B cell (primary cell): ENCODE measurements around the gene PLEKHS1. TPM values are rescaled to one million over a fixed set of nuclear protein-coding genes. Genes with fewer than 3 reads are reported as not detected.

Experiments used
- ATAC-seq: fragments of 200-7000 bp; cut with Tn5 transposase; one replicate; pipeline ENCODE4 v1.10.0; 2021; ENCODE audit warnings: low read depth, mild to moderate bottlenecking, moderate number of reproducible peaks, moderate library complexity
- CTCF ChIA-PET: fragments of 350-600 bp; sonication (Branson Sonifier 250); formaldehyde crosslinking; loops from one replicate; lab custom pipeline; 2021; ENCODE audit warnings: antibody characterized with exemption, inconsistent platforms; lab: Charles Lee
- POLR2A ChIA-PET: fragments of 350-600 bp; sonication (Branson Sonifier 250); formaldehyde crosslinking; loops from one replicate; lab custom pipeline; 2021; ENCODE audit warnings: antibody characterized with exemption; lab: Charles Lee
- DNase-seq: peaks from one replicate; pipeline ENCODE4 v3.0.0; 2013
- H2AFZ ChIP-seq: 2 replicates; pipeline ENCODE4 v1.6.1; 2012; ENCODE audit warnings: mild to moderate bottlenecking, low read depth, low read length; ENCODE audit not compliant: insufficient read depth, poor library complexity, severe bottlenecking
- H3K27ac ChIP-seq, 2 donors: 1 replicate in 1 of 2; 2 replicates in 1 of 2; pipeline ENCODE4 v1.5.1; 2012 to 2013; ENCODE audit warnings: low read length in 2 of 2, mild to moderate bottlenecking in 2 of 2, moderate library complexity in 1 of 2
- H3K27me3 ChIP-seq, 4 experiments: fragments of 200-600 bp in 1 of 4; sonication (generic) in 1 of 4; replicated peaks in 1 of 4; 1 replicate in 2 of 4; 2 replicates in 2 of 4; pipeline versions ENCODE4 v1.6.1 to v1.7.0; 2013 to 2016; ENCODE audit warnings: low read length in 3 of 4, mild to moderate bottlenecking in 2 of 4, mixed read lengths in 1 of 4, moderate library complexity in 1 of 4; ENCODE audit not compliant: insufficient read depth in 4 of 4, control insufficient read depth in 3 of 4; ENCODE audit errors: control extremely low read depth in 1 of 4
- H3K36me3 ChIP-seq, 2 experiments: replicated peaks in 1 of 2; 1 replicate in 1 of 2; 2 replicates in 1 of 2; pipeline versions ENCODE4 v1.6.1 to v1.7.1; 2013; ENCODE audit warnings: low read length in 1 of 2; ENCODE audit not compliant: insufficient read depth in 2 of 2, control insufficient read depth in 1 of 2; ENCODE audit errors: control extremely low read depth in 1 of 2, extremely low read depth in 1 of 2
- H3K4me1 ChIP-seq, 2 donors: fragments of 200-600 bp in 1 of 2; sonication (generic) in 1 of 2; 1 replicate in 1 of 2; 2 replicates in 1 of 2; pipeline versions ENCODE4 v1.5.1 to v1.6.1; 2013 to 2017; ENCODE audit warnings: low read length in 2 of 2; ENCODE audit not compliant: control insufficient read depth in 2 of 2, insufficient read depth in 2 of 2
- H3K4me2 ChIP-seq: replicated peaks from 2 replicates; pipeline ENCODE3; 2012; ENCODE audit warnings: mild to moderate bottlenecking, low read depth, low read length; ENCODE audit not compliant: poor library complexity, severe bottlenecking
- H3K4me3 ChIP-seq, 5 experiments: fragments of 200-600 bp in 1 of 5; sonication (generic) in 1 of 5; 1 replicate in 3 of 5; 2 replicates in 2 of 5; pipeline versions ENCODE4 v1.5.1 to v1.7.0; 2011 to 2016; ENCODE audit warnings: low read length in 4 of 5, mild to moderate bottlenecking in 4 of 5, low read depth in 2 of 5, control low read depth in 1 of 5, moderate library complexity in 1 of 5; ENCODE audit not compliant: insufficient read depth in 1 of 5; ENCODE audit errors: control extremely low read depth in 1 of 5, extremely low read depth in 1 of 5
- H3K79me2 ChIP-seq: fragments of 200-600 bp; sonication (generic); one replicate; pipeline ENCODE4 v1.6.0; 2016; ENCODE audit warnings: low read length; ENCODE audit not compliant: control insufficient read depth, insufficient read depth
- H3K9ac ChIP-seq: fragments of 200-600 bp; sonication (generic); 2 replicates; pipeline ENCODE4 v1.6.1; 2017; ENCODE audit warnings: mild to moderate bottlenecking, low read length, moderate library complexity
- H3K9me3 ChIP-seq, 3 donors: one replicate each; pipeline versions ENCODE4 v1.6.1 to v1.7.1; 2013; ENCODE audit warnings: low read length in 2 of 3; ENCODE audit not compliant: control insufficient read depth in 2 of 3, insufficient read depth in 1 of 3; ENCODE audit errors: control extremely low read depth in 1 of 3
- H4K20me1 ChIP-seq: 2 replicates; pipeline ENCODE4 v1.6.0; 2012; ENCODE audit warnings: mild to moderate bottlenecking, low read length; ENCODE audit not compliant: insufficient read depth, control insufficient read depth, poor library complexity, severe bottlenecking
- H3K27ac Mint-ChIP-seq: one replicate; pipeline ENCODE4 v1.8.0; 2021; ENCODE audit warnings: mixed read lengths
- H3K27me3 Mint-ChIP-seq: one replicate; pipeline ENCODE4 v1.8.0; 2021; ENCODE audit warnings: mixed read lengths
- H3K4me1 Mint-ChIP-seq: one replicate; pipeline ENCODE4 v1.8.0; 2021; ENCODE audit warnings: mixed read lengths
- H3K4me3 Mint-ChIP-seq: one replicate; pipeline ENCODE4 v1.8.0; 2021; ENCODE audit warnings: mixed read lengths
- H3K9me3 Mint-ChIP-seq: one replicate; pipeline ENCODE4 v1.8.0; 2022; ENCODE audit warnings: mixed read lengths; ENCODE audit not compliant: insufficient read depth
- EZH2 ChIP-seq: IDR thresholded peaks from 2 replicates; pipeline ENCODE4 v1.6.1; 2012; ENCODE audit warnings: borderline replicate concordance, low read depth, mild to moderate bottlenecking, moderate library complexity, low read length; ENCODE audit not compliant: insufficient read depth, poor library complexity, severe bottlenecking
- WGBS: methylation state at CpG from one replicate; pipeline ENCODE4 v1.1.5; 2013; ENCODE audit warnings: missing lambda C conversion rate; ENCODE audit not compliant: insufficient coverage; 5-methylcytosine and 5-hydroxymethylcytosine counted together
- intact Hi-C: fragments of 100-400 bp; cut with micrococcal nuclease; formaldehyde crosslinking; loops from one replicate; pipeline ENCODE4 v1.10.0; 2022
- polyA plus RNA-seq: library from polyadenylated mRNA; depleted of rRNA; stranded (reverse); fragments of >200 nt; gene quantifications from 2 replicates; pipeline ENCODE4 v1.2.3, GENCODE V29; 2012
- total RNA-seq, 2 donors: library from RNA; stranded (reverse); fragments of 120-200 nt in 1 of 2; gene quantifications; 1 replicate in 1 of 2; 2 replicates in 1 of 2; pipeline versions ENCODE4 v1.2.3 to v1.2.4, GENCODE V29; 2013 to 2022
- TF ChIP-seq, protein P1 (sequence below): fragments of 200-600 bp; IDR thresholded peaks from one replicate; pipeline ENCODE4 v1.8.0; 2022; ENCODE audit warnings: antibody characterized with exemption, mild to moderate bottlenecking

Gene PLEKHS1
- total and polyA plus RNA-seq, 2 donors (not counting 1 experiment from before 2014, with no cell fraction given): 0.09 TPM; not detected in 1

- Histone ChIP-seq H4K20me1 (no peaks in the 10 kb centered on the region), H3K27ac (no peak overlapping the region), H2AFZ (peak overlapping the region; percentile 32), H3K27me3 (peaks cover 0 to 3% (median 0%) of the 10 kb centered on the region in 4 experiments), H3K9ac (no peak overlapping the region), H3K36me3 (no peaks in the 10 kb centered on the region), H3K9me3 (no peaks in the 10 kb centered on the region), H3K4me3 (no peak overlapping the region), H3K4me2 (no peak overlapping the region), H3K4me1 (peaks cover 3 to 5% of the 10 kb centered on the region in 2 donors), H3K79me2 (no peaks in the 10 kb centered on the region)
- ChIA-PET POLR2A (no interaction called here), CTCF (interaction anchor here (0.7 to 10.6 kb wide), 3 partner anchors 15 to 982 kb away, joined by 3 to 242 read pairs (median 3); no protein-coding TSS in a partner anchor)
- TF ChIP-seq EZH2: no peak
- TF ChIP-seq, protein P1, sequence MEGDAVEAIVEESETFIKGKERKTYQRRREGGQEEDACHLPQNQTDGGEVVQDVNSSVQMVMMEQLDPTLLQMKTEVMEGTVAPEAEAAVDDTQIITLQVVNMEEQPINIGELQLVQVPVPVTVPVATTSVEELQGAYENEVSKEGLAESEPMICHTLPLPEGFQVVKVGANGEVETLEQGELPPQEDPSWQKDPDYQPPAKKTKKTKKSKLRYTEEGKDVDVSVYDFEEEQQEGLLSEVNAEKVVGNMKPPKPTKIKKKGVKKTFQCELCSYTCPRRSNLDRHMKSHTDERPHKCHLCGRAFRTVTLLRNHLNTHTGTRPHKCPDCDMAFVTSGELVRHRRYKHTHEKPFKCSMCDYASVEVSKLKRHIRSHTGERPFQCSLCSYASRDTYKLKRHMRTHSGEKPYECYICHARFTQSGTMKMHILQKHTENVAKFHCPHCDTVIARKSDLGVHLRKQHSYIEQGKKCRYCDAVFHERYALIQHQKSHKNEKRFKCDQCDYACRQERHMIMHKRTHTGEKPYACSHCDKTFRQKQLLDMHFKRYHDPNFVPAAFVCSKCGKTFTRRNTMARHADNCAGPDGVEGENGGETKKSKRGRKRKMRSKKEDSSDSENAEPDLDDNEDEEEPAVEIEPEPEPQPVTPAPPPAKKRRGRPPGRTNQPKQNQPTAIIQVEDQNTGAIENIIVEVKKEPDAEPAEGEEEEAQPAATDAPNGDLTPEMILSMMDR: no peak
- no peak overlapping the region for H3K4me3 Mint-ChIP-seq
- peak; percentile 12 for DNase-seq
- 89% methylated on average over 1 of the region's 4 CpGs for WGBS
- H3K27ac Mint-ChIP-seq: no peak overlapping the region
- H3K4me1 Mint-ChIP-seq: peaks cover 4% of the 10 kb centered on the region
- no peak for ATAC-seq
- no peaks in the 10 kb centered on the region for H3K9me3 Mint-ChIP-seq
- H3K27me3 Mint-ChIP-seq: peaks cover 10% of the 10 kb centered on the region
- intact Hi-C loops: loop anchor here (5.0 to 10.0 kb wide), 2 partner anchors 39 to 432 kb away; partner anchors contain the start of gene VWA2
Observed at GRCh38 chr10:113802997-113803396, 51.5 kb downstream of the PLEKHS1 start.

DNA sequence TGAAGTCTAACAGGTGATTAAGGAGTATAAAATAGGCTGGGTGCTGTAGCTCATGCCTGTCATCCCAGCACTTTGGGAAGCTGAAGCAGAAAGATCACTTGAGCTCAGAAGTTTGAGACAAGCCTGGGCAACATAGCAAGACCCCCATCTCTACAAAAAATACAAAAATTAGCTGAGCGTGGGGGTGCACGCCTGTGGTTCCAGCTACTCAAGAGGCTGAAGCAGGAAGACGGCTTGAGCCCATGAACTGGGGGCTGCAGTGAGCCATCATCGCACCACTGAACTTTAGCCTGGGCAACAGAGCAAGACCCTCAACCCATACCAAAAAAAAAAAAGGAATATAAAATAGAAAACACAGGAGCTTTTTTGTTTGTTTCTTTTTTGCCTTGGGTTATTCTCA, 55.0 kb downstream of the PLEKHS1 start:
- POLR2A ChIA-PET: no interaction called here
- no CpG with 5 or more reads among the region's 4 CpGs for whole genome bisulfite sequencing

More for the DNA sequence above, 55.0 kb downstream of the PLEKHS1 start:
- Histone ChIP-seq H3K36me3 (no peaks in the 10 kb centered on the region), H3K27ac (no peak overlapping the region), H3K4me3 (no peak overlapping the region), H3K9me3 (peaks cover 0 to 2% (median 0%) of the 10 kb centered on the region in 3 donors), H3K4me2 (no peak overlapping the region), H3K4me1 (peaks cover 0 to 5% of the 10 kb centered on the region in 2 donors), H4K20me1 (no peaks in the 10 kb centered on the region), H2AFZ (no peak overlapping the region), H3K79me2 (no peaks in the 10 kb centered on the region), H3K9ac (no peak overlapping the region), H3K27me3 (peaks cover 0 to 3% (median 0%) of the 10 kb centered on the region in 4 experiments)
- no peak overlapping the region for H3K27ac Mint-ChIP-seq
- no peak for ATAC-seq
- H3K4me3 Mint-ChIP-seq: no peak overlapping the region
- peaks cover 24% of the 10 kb centered on the region for H3K27me3 Mint-ChIP-seq
- DNase-seq: no peak
- H3K9me3 Mint-ChIP-seq: no peaks in the 10 kb centered on the region
- CTCF ChIA-PET: interaction anchor here (0.6 to 1.0 kb wide), 3 partner anchors 10 to 243 kb away, joined by 3 to 4 read pairs (median 3); no protein-coding TSS in a partner anchor
- intact Hi-C loops: loop anchor here (10.0 kb wide), 1 partner anchor 428 kb away; the partner anchor contains the start of gene VWA2
- no peak for TF ChIP-seq EZH2
- TF ChIP-seq, protein P1: no peak
- peaks cover 4% of the 10 kb centered on the region for H3K4me1 Mint-ChIP-seq
